Measurements from ENCODE around the gene RASAL2. TPM values are rescaled to one million over a fixed set of nuclear protein-coding genes. Genes with fewer than 3 reads are reported as not detected.
"Not testable (repeated sequence)": the region's sequence is repeated elsewhere in the genome, so short reads cannot be mapped to it uniquely, and the experiment has no call there.

Gene RASAL2
- total RNA-seq, 1 donor from 2014 or later = 19.2 TPM

GRCh38 chr1:178238722-178239510 is 145.0 kb downstream of the RASAL2 start:
- peak; percentile 99 for ATAC-seq

- ATAC-seq = no peak
These were observed 147.2 kb downstream of the RASAL2 start for GRCh38 chr1:178241057-178241456.

- no peak for ATAC-seq
These were observed 147.9 kb downstream of the RASAL2 start for GRCh38 chr1:178241837-178242236.

GRCh38 chr1:178243119-178243518 is 149.2 kb downstream of the RASAL2 start:
- no peak for ATAC-seq

GRCh38 chr1:178243890-178244289 is 150.0 kb downstream of the RASAL2 start:
- ATAC-seq = no peak

GRCh38 chr1:178248284-178248683 is 154.4 kb downstream of the RASAL2 start:
- not testable (repeated sequence) for ATAC-seq

- ATAC-seq = not testable (repeated sequence)
These were observed 159.7 kb downstream of the RASAL2 start for GRCh38 chr1:178253581-178253980.

GRCh38 chr1:178254433-178254832 is 160.5 kb downstream of the RASAL2 start:
- ATAC-seq = no peak

- ATAC-seq = no peak
These were observed 164.6 kb downstream of the RASAL2 start for GRCh38 chr1:178258536-178258935.

GRCh38 chr1:178262120-178262500 is 168.2 kb downstream of the RASAL2 start:
- no peak for ATAC-seq

GRCh38 chr1:178263341-178263740 is 169.4 kb downstream of the RASAL2 start:
- ATAC-seq = no peak

GRCh38 chr1:178266113-178266512 is 172.2 kb downstream of the RASAL2 start:
- ATAC-seq = no peak

- ATAC-seq = no peak
These were observed 172.7 kb downstream of the RASAL2 start for GRCh38 chr1:178266619-178267066.

- no peak for ATAC-seq
These were observed 173.8 kb downstream of the RASAL2 start for GRCh38 chr1:178267646-178268094.

GRCh38 chr1:178271471-178271870 is 177.6 kb downstream of the RASAL2 start:
- ATAC-seq = no peak

GRCh38 chr1:178273707-178274410 is 180.0 kb downstream of the RASAL2 start:
- no peak for ATAC-seq

- no peak for ATAC-seq
These were observed 181.1 kb downstream of the RASAL2 start for GRCh38 chr1:178275049-178275448.

GRCh38 chr1:178275553-178275952 is 181.6 kb downstream of the RASAL2 start:
- no peak for ATAC-seq

GRCh38 chr1:178277793-178278530 is 184.1 kb downstream of the RASAL2 start:
- ATAC-seq = peak; percentile 96

GRCh38 chr1:178278916-178279686 is 185.2 kb downstream of the RASAL2 start:
- ATAC-seq = no peak

GRCh38 chr1:178282949-178283367 is 189.1 kb downstream of the RASAL2 start:
- ATAC-seq = peak; percentile 22

- no peak for ATAC-seq
These were observed 189.5 kb downstream of the RASAL2 start for GRCh38 chr1:178283409-178283808.

All from esophagus mucosa (tissue), 1 donor.